ENCODE data around the gene HIGD2A. TPM values are rescaled to one million over a fixed set of nuclear protein-coding genes. Genes with fewer than 3 reads are reported as not detected.

Gene HIGD2A
- total RNA-seq, 1 experiment from 2014 or later: 98.2 TPM

- no peak within 1 kb of the TSS for H3K27ac Mint-ChIP-seq
- CTCF ChIA-PET: interaction anchor here (0.6 to 3.4 kb wide), 18 partner anchors 10 to 686 kb away, joined by 3 to 45 read pairs (median 4); partner anchors contain the start of genes EIF4E1B, FAF2, HIGD2A and NOP16
- peak within 1 kb of the TSS; percentile 58 for H3K4me3 Mint-ChIP-seq
- peak; percentile 97 for ATAC-seq
- POLR2A ChIA-PET: interaction anchor here (0.7 to 1.1 kb wide), 4 partner anchors 24 to 121 kb away, joined by 3 to 8 read pairs (median 4); partner anchors contain the start of genes FAF2 and RNF44
- H3K27me3 Mint-ChIP-seq (ENCODE audit: low read depth): peaks cover 39% of the 10 kb centered on the region
- H3K36me3 Mint-ChIP-seq: peaks cover 15% of the 10 kb centered on the region
- H3K9me3 Mint-ChIP-seq: peaks cover 25% of the 10 kb centered on the region
- TF ChIP-seq E2F4 (CRISPR knock-in tag; IDR thresholded peaks at IDR 0.05; ENCODE audit: borderline replicate concordance, low read depth) (no peak), FOXP1 (CRISPR knock-in tag; IDR thresholded peaks at IDR 0.05; ENCODE audit: borderline replicate concordance) (peak; percentile 86), GTF2I (CRISPR knock-in tag; conservative IDR thresholded peaks at IDR 0.05) (no peak), SP1 (CRISPR knock-in tag; conservative IDR thresholded peaks at IDR 0.05) (peak; percentile 98), E2F1 (CRISPR knock-in tag; IDR thresholded peaks at IDR 0.05) (no peak), MAX (CRISPR knock-in tag; IDR thresholded peaks at IDR 0.05) (peak; percentile 89), FOXK1 (CRISPR knock-in tag; IDR thresholded peaks at IDR 0.05) (peak; percentile 52; the same call in 1 of the 2 replicates), ERG (CRISPR knock-in tag; IDR thresholded peaks at IDR 0.05) (peak; percentile 59; the same call in 1 of the 2 replicates), RORB (CRISPR knock-in tag; IDR thresholded peaks at IDR 0.05) (no peak), CREM (CRISPR knock-in tag; IDR thresholded peaks at IDR 0.05) (peak; percentile 93), MYBL2 (CRISPR knock-in tag; IDR thresholded peaks at IDR 0.05) (0 out of 2 replicates have a peak, but pooled peaks have one; percentile 21), KAT7 (CRISPR knock-in tag; IDR thresholded peaks at IDR 0.05; ENCODE audit: borderline replicate concordance) (peak; percentile 98), ZMAT4 (CRISPR knock-in tag; IDR thresholded peaks at IDR 0.05) (no peak), ESRRA (CRISPR knock-in tag; IDR thresholded peaks at IDR 0.05; ENCODE audit: borderline replicate concordance) (peak; percentile 38; the same call in 1 of the 2 replicates), TEAD1 (CRISPR knock-in tag; IDR thresholded peaks at IDR 0.05) (peak; percentile 79; the same call in 1 of the 2 replicates), TEAD4 (CRISPR knock-in tag; IDR thresholded peaks at IDR 0.05) (peak; percentile 17; the same call in 1 of the 2 replicates), ZNF423 (CRISPR knock-in tag; IDR thresholded peaks at IDR 0.05) (peak; percentile 50; the same call in 1 of the 2 replicates), E2F5 (CRISPR knock-in tag; IDR thresholded peaks at IDR 0.05) (peak; percentile 85), FOXP4 (CRISPR knock-in tag; IDR thresholded peaks at IDR 0.05) (0 out of 2 replicates have a peak, but pooled peaks have one; percentile 20), PRDM15 (CRISPR knock-in tag; IDR thresholded peaks at IDR 0.05) (peak; percentile 50; the same call in 1 of the 2 replicates)
- peaks cover 6% of the 10 kb centered on the region; the same call in 1 of the 2 replicates for H3K4me1 Mint-ChIP-seq
- DNase-seq (ENCODE audit: low spot score): peak; percentile 90
Observed at GRCh38 chr5:176415952-176416924, 27.7 kb downstream of the HIGD2A start, which contains the start of gene CLTB. Gene CLTB, minus strand, starts transcription at chr5:176416539. Its CDS starts 176 bp downstream, at chr5:176416363.

All from WTC11 (cell line).